ENCODE results near the gene FIBCD1.

- no peak for TF ChIP-seq CTCF (IDR thresholded peaks at IDR 0.05)
- no peak for TF ChIP-seq POLR2A (IDR thresholded peaks at IDR 0.05)
Observed at GRCh38 chr9:130884111-130884531, 54.9 kb downstream of the FIBCD1 start.
